GM12864 (cell line): ENCODE data around the gene SERPINB8.

Source experiments
- DNase-seq: peaks from one replicate; pipeline ENCODE4 v3.0.0-alpha.2; 2011; ENCODE audit warnings: low read depth
- H3K4me3 ChIP-seq: 2 replicates; pipeline ENCODE4 v1.5.1; 2011; ENCODE audit warnings: mild to moderate bottlenecking, low read depth, low read length, control low read depth
- CTCF ChIP-seq: IDR thresholded peaks from 2 replicates; pipeline ENCODE4 v1.5.1; 2011; ENCODE audit warnings: low read depth, mild to moderate bottlenecking, moderate library complexity, low read length, control low read depth, inconsistent platforms; ENCODE audit errors: missing control alignments

Gene SERPINB8

GRCh38 chr18:63965716-63966330 is 4.1 kb upstream of the SERPINB8 start:
- no peak for DNase-seq
- no peak for TF ChIP-seq CTCF
- H3K4me3 ChIP-seq: no peak overlapping the region

GRCh38 chr18:63970809-63971205 is 926 bp downstream of the SERPINB8 start:
- peak overlapping the region; percentile 79 for H3K4me3 ChIP-seq
- TF ChIP-seq CTCF: no peak
- DNase-seq: no peak

GRCh38 chr18:63971320-63972001 is 1.6 kb downstream of the SERPINB8 start:
- TF ChIP-seq CTCF: no peak
- H3K4me3 ChIP-seq: peak overlapping the region; percentile 79; the same call in 1 of the 2 replicates
- no peak for DNase-seq

- no peak for DNase-seq
- no peak for TF ChIP-seq CTCF
- H3K4me3 ChIP-seq: no peak overlapping the region
Observed at GRCh38 chr18:63972002-63972376, 2.1 kb downstream of the SERPINB8 start.

GRCh38 chr18:63974991-63975390 is 5.1 kb downstream of the SERPINB8 start:
- DNase-seq: no peak
- TF ChIP-seq CTCF: peak; percentile 36
- no peak overlapping the region for H3K4me3 ChIP-seq

- TF ChIP-seq CTCF: no peak
- H3K4me3 ChIP-seq: no peak overlapping the region
- no peak for DNase-seq
Observed at GRCh38 chr18:63975628-63976027, 5.7 kb downstream of the SERPINB8 start.

- no peak overlapping the region for H3K4me3 ChIP-seq
- no peak for TF ChIP-seq CTCF
- DNase-seq: no peak
Observed at GRCh38 chr18:63977040-63977439, 7.2 kb downstream of the SERPINB8 start.
